Measurements from ENCODE around the gene ABCB4. TPM values are rescaled to one million over a fixed set of nuclear protein-coding genes. Genes with fewer than 3 reads are reported as not detected.

ABCB4 gene
- total and polyA plus RNA-seq, 3 experiments from 2014 or later = 0.13 to 0.44 TPM; not detected in 1

- Mint-ChIP-seq H3K36me3 (peaks cover 28 to 67% (median 56%) of the 10 kb centered on the region in 3 donors), H3K4me3 (no peak overlapping the region), H3K27me3 (no peaks in the 10 kb centered on the region), H3K27ac (no peak overlapping the region), H3K4me1 (peaks cover 0 to 2% (median 0%) of the 10 kb centered on the region in 3 donors), H3K9me3 (peaks cover 3 to 11% (median 9%) of the 10 kb centered on the region in 5 donors)
- ChIA-PET POLR2A (no interaction called here), CTCF (no interaction called here)
- Histone ChIP-seq H3K4me1 (ENCODE audit: insufficient read depth, low read length) (no peaks in the 10 kb centered on the region), H3K9me3 (ENCODE audit: low read length) (peaks cover 4% of the 10 kb centered on the region), H3K36me3 (ENCODE audit: insufficient read depth, low read length) (peaks cover 5% of the 10 kb centered on the region), H3K4me3 (ENCODE audit: low read length) (no peak overlapping the region), H3K27me3 (ENCODE audit: insufficient read depth, low read length, poor library complexity, severe bottlenecking) (no peaks in the 10 kb centered on the region), H3K27ac (ENCODE audit: low read depth, low read length) (no peak overlapping the region)
- no peak for DNase-seq
Observed at GRCh38 chr7:87354749-87355148, 120.7 kb downstream of the ABCB4 start.

Other genes with a start within 250 kb of the ABCB4 start
- gene CROT, start 130.0 kb downstream of the ABCB4 start, total RNA-seq = 1 to 10 TPM; 9.9 TPM
- gene CROT, start 130.0 kb downstream of the ABCB4 start, polyA plus RNA-seq = 8.5 TPM
- gene ABCB1, start 125.2 kb upstream of the ABCB4 start, total RNA-seq = 10 to 100 TPM; 17.0 to 22.2 TPM
- gene ABCB1, start 125.2 kb upstream of the ABCB4 start, polyA plus RNA-seq = 44.7 TPM
- gene RUNDC3B, start 152.7 kb upstream of the ABCB4 start, total RNA-seq = under 1 TPM; 0.48 to 0.89 TPM
- 0.45 TPM for gene RUNDC3B, start 152.7 kb upstream of the ABCB4 start, polyA plus RNA-seq